HepG2 (cell line): ENCODE measurements around the gene NBEAL2. TPM values are rescaled to one million over a fixed set of nuclear protein-coding genes. Genes with fewer than 3 reads are reported as not detected.

ENCODE experiments used
- BCL3 ChIP-seq: sonication (generic); formaldehyde crosslinking; IDR thresholded peaks from 2 replicates; pipeline ENCODE4 v1.5.1; 2020; ENCODE audit warnings: mild to moderate bottlenecking, missing genetic modification reagents, moderate library complexity
- BRD4 ChIP-seq: sonication (generic); formaldehyde crosslinking; IDR thresholded peaks from 2 replicates; pipeline ENCODE4 v1.4.0; 2020; ENCODE audit warnings: missing genetic modification reagents
- CREB1 ChIP-seq, 2 experiments: fragments of 450-650 bp in 1 of 2; IDR thresholded peaks; 2 replicates each; pipeline ENCODE4 v1.6.1; 2016 to 2017; ENCODE audit warnings: control low read depth in 1 of 2, mild to moderate bottlenecking in 1 of 2, missing compliant biosample characterization in 1 of 2, missing genetic modification characterization in 1 of 2
- EHMT2 ChIP-seq: fragments of 200-600 bp; sonication (generic); IDR thresholded peaks from 2 replicates; pipeline ENCODE4 v1.7.0; 2017; ENCODE audit warnings: antibody characterized with exemption, low read depth, low read length, borderline replicate concordance
- GATAD2A ChIP-seq: IDR thresholded peaks from 2 replicates; pipeline ENCODE4 v1.6.1; 2016
- LBX2 ChIP-seq: sonication (generic); formaldehyde crosslinking; IDR thresholded peaks from 2 replicates; pipeline ENCODE4 v1.5.0; 2020; ENCODE audit warnings: missing genetic modification reagents, mild to moderate bottlenecking, borderline replicate concordance
- MEF2D ChIP-seq: sonication (generic); formaldehyde crosslinking; IDR thresholded peaks from 2 replicates; pipeline ENCODE4 v1.5.1; 2020; ENCODE audit warnings: mild to moderate bottlenecking, missing genetic modification reagents
- PCBP1 ChIP-seq: fragments of 200-400 bp; formaldehyde crosslinking; IDR thresholded peaks from 2 replicates; pipeline ENCODE4 v1.6.1; 2017; ENCODE audit warnings: mild to moderate bottlenecking, low read depth, low read length, borderline replicate concordance
- PHB2 ChIP-seq: fragments of 450-650 bp; IDR thresholded peaks from 2 replicates; pipeline ENCODE4 v1.6.1; 2018; ENCODE audit not compliant: partially characterized antibody
- PHF8 ChIP-seq: sonication (generic); formaldehyde crosslinking; IDR thresholded peaks from 2 replicates; pipeline ENCODE4 v1.5.0; 2020; ENCODE audit warnings: missing genetic modification reagents
- RCOR2 ChIP-seq: IDR thresholded peaks from 2 replicates; pipeline ENCODE4 v1.6.1; 2016; ENCODE audit warnings: missing biosample characterization, missing genetic modification reagents
- TOPORS ChIP-seq: sonication (generic); formaldehyde crosslinking; IDR thresholded peaks from 2 replicates; pipeline ENCODE4 v1.8.0; 2023; ENCODE audit warnings: mild to moderate bottlenecking, missing genetic modification reagents
- U2AF2 ChIP-seq: fragments of 200-400 bp; formaldehyde crosslinking; IDR thresholded peaks from 2 replicates; pipeline ENCODE4 v1.6.1; 2017; ENCODE audit warnings: low read depth, mild to moderate bottlenecking, low read length
- ZBTB40 ChIP-seq, 2 experiments: fragments of 450-650 bp in 1 of 2; sonication (generic) in 1 of 2; formaldehyde crosslinking in 1 of 2; IDR thresholded peaks; 2 replicates each; pipeline versions ENCODE4 v1.6.1 to v1.8.0; 2016 to 2022; ENCODE audit warnings: antibody characterized with exemption in 1 of 2, mild to moderate bottlenecking in 1 of 2, missing genetic modification reagents in 1 of 2
- ZNF121 ChIP-seq: sonication (generic); formaldehyde crosslinking; IDR thresholded peaks from 2 replicates; pipeline ENCODE4 v1.5.0; 2020; ENCODE audit warnings: mild to moderate bottlenecking, missing genetic modification reagents
- ZNF143 ChIP-seq: sonication (generic); formaldehyde crosslinking; IDR thresholded peaks from 2 replicates; pipeline ENCODE4 v1.4.0; 2020; ENCODE audit warnings: missing genetic modification reagents
- ZNF17 ChIP-seq: sonication (generic); formaldehyde crosslinking; IDR thresholded peaks from 2 replicates; pipeline ENCODE4 v1.5.0; 2020; ENCODE audit warnings: mild to moderate bottlenecking, missing genetic modification reagents
- ZNF460 ChIP-seq: sonication (generic); formaldehyde crosslinking; IDR thresholded peaks from 2 replicates; pipeline ENCODE4 v1.5.1; 2020; ENCODE audit warnings: missing genetic modification reagents, mild to moderate bottlenecking, borderline replicate concordance
- ZNF484 ChIP-seq: sonication (generic); formaldehyde crosslinking; IDR thresholded peaks from 2 replicates; pipeline ENCODE4 v1.5.1; 2020; ENCODE audit warnings: mild to moderate bottlenecking, low read depth, missing genetic modification reagents, borderline replicate concordance
- polyA plus RNA-seq, 8 experiments: library from polyadenylated mRNA; depleted of rRNA in 3 of 8; stranded (reverse) in 7 of 8; unstranded in 1 of 8; fragments of >200 nt; fragmentation: Illumina TruSeq in 4 of 8; extraction: Trizol in 4 of 8; gene quantifications; 2 replicates each; pipeline versions ENCODE4 v1.2.1 to v1.2.3, GENCODE V29; 2011 to 2016; ENCODE audit warnings: low read depth in 4 of 8, missing spikeins in 1 of 8, mixed read lengths in 1 of 8; ENCODE audit not compliant: insufficient read depth in 1 of 8
- total RNA-seq, 5 experiments: library from RNA; depleted of rRNA; stranded (reverse); fragments of >200 nt; fragmentation: Illumina TruSeq; extraction: Trizol; gene quantifications; 2 replicates each; pipeline ENCODE4 v1.2.3, GENCODE V29; 2016; ENCODE audit warnings: low read depth in 1 of 5

NBEAL2 gene
- total and polyA plus RNA-seq, 2 of the 13 experiments (the other 11 are each of a cell fraction or from before 2014, with no cell fraction given): 9.7 to 12.4 TPM

DNA sequence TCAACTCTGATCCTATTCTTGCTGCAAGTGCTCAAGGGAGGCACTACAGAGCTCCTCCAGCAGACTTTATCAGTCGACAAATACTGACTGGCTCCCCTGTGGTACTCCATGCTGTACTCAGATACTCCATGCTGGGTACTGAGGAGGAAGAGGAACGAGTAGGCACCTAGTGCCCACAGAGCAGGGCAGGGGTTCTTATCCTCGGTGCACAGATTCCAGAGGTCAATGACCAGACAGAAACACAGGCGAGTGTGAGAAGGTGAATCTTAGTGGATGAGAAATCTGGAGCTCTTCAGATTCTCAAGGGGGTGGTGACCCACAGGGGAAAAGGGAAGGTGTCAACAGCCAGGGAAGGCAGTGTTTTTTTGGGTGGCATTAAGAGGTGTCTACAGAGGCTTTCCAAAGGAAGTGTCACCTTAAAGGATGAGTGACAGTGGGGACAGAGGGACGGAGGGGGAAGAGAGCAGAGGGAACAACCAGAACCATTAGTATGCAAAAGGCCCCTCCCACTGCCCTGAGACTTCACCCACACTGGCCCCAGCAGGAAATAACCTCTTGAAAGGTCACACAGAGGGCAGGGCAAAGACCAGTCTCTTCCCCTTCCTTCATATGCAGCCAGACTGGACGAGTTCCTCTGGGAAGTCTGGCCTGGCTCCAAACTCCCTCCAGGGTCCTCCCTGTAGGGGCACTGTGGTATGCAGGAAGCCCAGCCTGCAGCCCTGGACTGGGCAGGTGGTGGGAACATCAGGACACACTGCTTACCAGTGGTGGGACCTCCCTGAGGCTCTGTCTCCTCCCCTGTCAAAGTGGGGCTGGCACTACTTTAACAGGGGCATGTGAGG, 30.4 kb upstream of the NBEAL2 start (continued):
- TF ChIP-seq BCL3 (CRISPR knock-in tag) (no peak), PHF8 (CRISPR knock-in tag) (no peak), ZNF460 (no peak), GATAD2A (CRISPR knock-in tag) (peak; percentile 49; the same call in 1 of the 2 replicates), TOPORS (CRISPR knock-in tag) (no peak), ZNF17 (CRISPR knock-in tag) (no peak), MEF2D (CRISPR knock-in tag) (no peak), PCBP1 (no peak), EHMT2 (no peak), ZBTB40 (IDR thresholded peaks at IDR 0.05) (no peak), ZBTB40 (CRISPR knock-in tag; IDR thresholded peaks at IDR 0.05) (no peak), LBX2 (CRISPR knock-in tag) (no peak), U2AF2 (no peak), CREB1 (IDR thresholded peaks at IDR 0.05) (no peak), CREB1 (CRISPR knock-in tag; IDR thresholded peaks at IDR 0.05) (no peak), ZNF143 (no peak), BRD4 (no peak), ZNF484 (CRISPR knock-in tag) (no peak), ZNF121 (CRISPR knock-in tag) (no peak), RCOR2 (CRISPR knock-in tag) (0 out of 2 replicates have a peak, but pooled peaks have one; percentile 27), PHB2 (no peak)
